CD4-positive, alpha-beta T cell (primary cell): Measurements from ENCODE around the gene XYLT1. TPM values are rescaled to one million over a fixed set of nuclear protein-coding genes. Genes with fewer than 3 reads are reported as not detected.

Experiments used
- ATAC-seq: fragments of 200-7000 bp; cut with Tn5 transposase; one replicate; pipeline ENCODE4 v1.10.0; 2022; ENCODE audit warnings: mild to moderate bottlenecking; ENCODE audit not compliant: poor library complexity
- CTCF ChIA-PET: fragments of 350-600 bp; sonication (Branson Sonifier 250); formaldehyde crosslinking; loops from one replicate; lab custom pipeline; 2021; ENCODE audit warnings: antibody characterized with exemption, inconsistent platforms; lab: Charles Lee
- POLR2A ChIA-PET: fragments of 350-600 bp; sonication (Branson Sonifier 250); formaldehyde crosslinking; loops from one replicate; lab custom pipeline; 2021; ENCODE audit warnings: antibody characterized with exemption, inconsistent platforms; lab: Charles Lee
- DNase-seq, 14 experiments: peaks; one replicate each; pipeline ENCODE4 v3.0.0-alpha.2; 2013 to 2020; ENCODE audit warnings: mixed read lengths in 2 of 14
- H3K27ac ChIP-seq, 2 donors: one replicate each; pipeline versions ENCODE4 v1.5.1 to v1.7.0; 2013; ENCODE audit warnings: low read length in 2 of 2, low read depth in 1 of 2, mild to moderate bottlenecking in 1 of 2
- H3K27me3 ChIP-seq, 2 experiments: 1 replicate in 1 of 2; 2 replicates in 1 of 2; pipeline versions ENCODE4 v1.6.1 to v1.7.0; 2013; ENCODE audit warnings: low read length in 2 of 2, control low read depth in 1 of 2, mild to moderate bottlenecking in 1 of 2, moderate library complexity in 1 of 2; ENCODE audit not compliant: insufficient read depth in 2 of 2, control insufficient read depth in 1 of 2
- H3K36me3 ChIP-seq: one replicate; pipeline ENCODE4 v1.6.1; 2013; ENCODE audit warnings: low read length, control low read depth; ENCODE audit not compliant: insufficient read depth
- H3K4me1 ChIP-seq: one replicate; pipeline ENCODE4 v1.6.1; 2013; ENCODE audit warnings: low read length, control low read depth; ENCODE audit not compliant: insufficient read depth
- H3K4me3 ChIP-seq: one replicate; pipeline ENCODE4 v1.5.1; 2013; ENCODE audit warnings: mild to moderate bottlenecking, low read length, moderate library complexity
- H3K9me3 ChIP-seq, 2 experiments: 1 replicate in 1 of 2; 2 replicates in 1 of 2; pipeline versions ENCODE4 v1.6.1 to v1.7.0; 2013; ENCODE audit warnings: low read length in 2 of 2, mild to moderate bottlenecking in 2 of 2, control low read depth in 1 of 2, moderate library complexity in 1 of 2; ENCODE audit not compliant: control insufficient read depth in 1 of 2, insufficient read depth in 1 of 2
- H3K27ac Mint-ChIP-seq: one replicate; pipeline ENCODE4 v1.8.0; 2020; ENCODE audit warnings: mixed read lengths
- H3K27me3 Mint-ChIP-seq: one replicate; pipeline ENCODE4 v1.8.0; 2021; ENCODE audit warnings: mixed read lengths
- H3K36me3 Mint-ChIP-seq: one replicate; pipeline ENCODE4 v1.8.0; 2021; ENCODE audit warnings: low read depth, mixed read lengths
- H3K4me1 Mint-ChIP-seq: one replicate; pipeline ENCODE4 v1.8.0; 2021; ENCODE audit warnings: low read depth, mixed read lengths
- H3K4me3 Mint-ChIP-seq: one replicate; pipeline ENCODE4 v1.8.0; 2020; ENCODE audit warnings: mild to moderate bottlenecking, mixed read lengths
- H3K9me3 Mint-ChIP-seq: one replicate; pipeline ENCODE4 v1.8.0; 2020; ENCODE audit warnings: mixed read lengths
- CTCF ChIP-seq: fragments of 200-600 bp; IDR thresholded peaks from one replicate; pipeline ENCODE4 v1.8.0; 2022; ENCODE audit warnings: antibody characterized with exemption, mild to moderate bottlenecking
- intact Hi-C, 2 experiments: fragments of 100-400 bp; cut with DNase I in 1 of 2; cut with micrococcal nuclease in 1 of 2; formaldehyde crosslinking; loops; one replicate each; pipeline versions ENCODE4 v1.15.1 to v1.9.0; 2023 to 2025; cut with DNase I, micrococcal nuclease
- total RNA-seq, 174 experiments: library from RNA in 2 of 174; stranded (reverse) in 2 of 174; gene quantifications; one replicate each; pipeline ENCODE4 v1.2.3 and lab custom pipeline; 2021 to 2026

XYLT1 gene
- total RNA-seq, 2 experiments from 2014 or later: 26.0 to 27.1 TPM

- Mint-ChIP-seq H3K4me1 (peaks cover 11% of the 10 kb centered on the region), H3K4me3 (no peak overlapping the region), H3K9me3 (no peaks in the 10 kb centered on the region), H3K27ac (no peak overlapping the region), H3K27me3 (no peaks in the 10 kb centered on the region), H3K36me3 (peaks cover 63% of the 10 kb centered on the region)
- H3K27ac ChIP-seq: no peak overlapping the region
- ChIA-PET POLR2A (no interaction called here), CTCF (no interaction called here)
- no peaks in the 10 kb centered on the region for H3K9me3 ChIP-seq
- DNase-seq (no peak), ATAC-seq (no peak)
- TF ChIP-seq CTCF: no peak
- no peaks in the 10 kb centered on the region for H3K27me3 ChIP-seq
- H3K36me3 ChIP-seq: peaks cover 7% of the 10 kb centered on the region
- H3K4me3 ChIP-seq: no peak overlapping the region
- intact Hi-C loops: no loop called here
- H3K4me1 ChIP-seq: peaks cover 3% of the 10 kb centered on the region
Measured at GRCh38 chr16:17177959-17178905, 292.5 kb downstream of the XYLT1 start.

DNA sequence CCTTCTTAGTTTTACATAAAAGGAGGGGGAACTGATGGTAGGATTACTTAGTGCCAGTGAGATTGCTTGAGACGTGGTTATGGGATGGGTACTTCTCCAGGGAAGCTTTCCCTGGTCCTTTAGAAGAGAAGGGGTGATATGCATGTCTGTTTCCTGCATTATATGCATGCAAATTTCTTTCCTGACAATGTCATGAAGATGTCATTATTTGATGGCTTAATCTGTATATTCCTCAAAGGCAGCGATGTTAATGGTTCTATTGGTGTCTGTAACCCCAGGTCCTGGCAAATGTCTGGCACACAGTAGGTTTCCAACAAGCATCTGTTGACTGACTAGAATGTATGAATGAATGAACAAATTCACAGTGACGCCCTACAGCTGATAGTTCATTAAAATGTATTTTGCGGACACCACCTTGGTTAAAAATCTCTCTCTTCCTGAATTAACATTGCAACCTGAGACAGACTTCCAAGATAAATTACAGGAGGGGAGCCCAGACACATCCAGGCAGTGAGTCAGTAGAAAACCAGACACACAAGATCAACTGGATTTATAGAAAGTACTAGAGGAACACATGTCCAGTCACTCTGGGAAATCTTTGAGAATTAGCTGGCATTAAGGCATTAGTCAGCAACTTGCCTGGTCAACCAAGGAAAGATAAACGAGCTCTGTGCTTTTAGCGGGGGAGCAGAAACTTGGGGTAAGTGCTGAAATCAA lies 293.4 kb downstream of the XYLT1 start:
- no peak for TF ChIP-seq CTCF
- DNase-seq: no peak
- Mint-ChIP-seq H3K4me1 (peaks cover 17% of the 10 kb centered on the region), H3K36me3 (peaks cover 61% of the 10 kb centered on the region), H3K9me3 (no peaks in the 10 kb centered on the region), H3K4me3 (no peak overlapping the region), H3K27me3 (no peaks in the 10 kb centered on the region), H3K27ac (no peak overlapping the region)
- H3K36me3 ChIP-seq: peaks cover 7% of the 10 kb centered on the region
- intact Hi-C loops: no loop called here
- POLR2A ChIA-PET: no interaction called here
- H3K9me3 ChIP-seq: no peaks in the 10 kb centered on the region
- CTCF ChIA-PET: no interaction called here
- no peak for ATAC-seq
- H3K4me1 ChIP-seq: peaks cover 3% of the 10 kb centered on the region
- H3K27me3 ChIP-seq: no peaks in the 10 kb centered on the region
- H3K27ac ChIP-seq: no peak overlapping the region
- H3K4me3 ChIP-seq: no peak overlapping the region

DNA sequence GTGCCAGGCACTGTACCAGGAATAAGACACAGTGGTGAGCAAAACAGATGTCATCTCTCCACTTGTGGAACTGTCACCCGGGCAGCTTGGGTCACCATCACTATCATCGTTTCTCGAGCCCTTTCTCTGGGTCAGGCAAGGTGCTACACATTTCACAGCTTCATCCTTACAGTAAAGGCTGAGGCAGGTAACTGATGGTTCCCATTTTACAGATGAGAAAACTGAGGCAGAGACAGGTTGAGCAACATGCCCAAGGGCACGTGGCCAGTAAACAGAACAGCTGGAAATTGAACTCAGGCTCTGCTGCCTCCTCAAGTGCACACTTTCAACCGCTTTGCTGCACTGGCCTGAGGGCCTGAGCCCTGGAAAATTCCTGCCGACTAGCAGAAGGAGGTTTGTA lies 294.6 kb downstream of the XYLT1 start:
- no peak for TF ChIP-seq CTCF
- Mint-ChIP-seq H3K4me3 (no peak overlapping the region), H3K9me3 (no peaks in the 10 kb centered on the region), H3K27me3 (no peaks in the 10 kb centered on the region), H3K27ac (no peak overlapping the region), H3K4me1 (peaks cover 17% of the 10 kb centered on the region), H3K36me3 (peaks cover 51% of the 10 kb centered on the region)
- H3K4me3 ChIP-seq: no peak overlapping the region
- ATAC-seq: no peak
- H3K27ac ChIP-seq: no peak overlapping the region
- DNase-seq: no peak
- no peaks in the 10 kb centered on the region for H3K9me3 ChIP-seq
- POLR2A ChIA-PET: no interaction called here
- no peaks in the 10 kb centered on the region for H3K36me3 ChIP-seq
- CTCF ChIA-PET: no interaction called here
- intact Hi-C loops: no loop called here
- peaks cover 3% of the 10 kb centered on the region for H3K4me1 ChIP-seq
- no peaks in the 10 kb centered on the region for H3K27me3 ChIP-seq
